Measurements from ENCODE around the gene COL4A5. TPM values are rescaled to one million over a fixed set of nuclear protein-coding genes. Genes with fewer than 3 reads are reported as not detected.

The COL4A5 gene
- total and polyA plus RNA-seq, 2 of the 8 experiments (the other 6 are each of a cell fraction or from before 2014, with no cell fraction given): 24.9 to 30.2 TPM

GRCh38 chrX:108557580-108557979 lies 117.9 kb downstream of the COL4A5 start (continued):
- no peak for TF ChIP-seq CHD7 (IDR thresholded peaks at IDR 0.05; ENCODE audit: insufficient replicate concordance, low read length)
- no peak for TF ChIP-seq CHD1 (IDR thresholded peaks at IDR 0.05; ENCODE audit: low read depth, low read length)
- no peak for TF ChIP-seq FOSL1 (IDR thresholded peaks at IDR 0.05; ENCODE audit: insufficient read depth, low read depth, low read length)
- no peak for TF ChIP-seq ZNF274 (IDR thresholded peaks at IDR 0.05; ENCODE audit: borderline replicate concordance, extremely low read depth, low read length)
- TF ChIP-seq, protein P1, sequence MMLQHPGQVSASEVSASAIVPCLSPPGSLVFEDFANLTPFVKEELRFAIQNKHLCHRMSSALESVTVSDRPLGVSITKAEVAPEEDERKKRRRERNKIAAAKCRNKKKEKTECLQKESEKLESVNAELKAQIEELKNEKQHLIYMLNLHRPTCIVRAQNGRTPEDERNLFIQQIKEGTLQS (IDR thresholded peaks at IDR 0.05; ENCODE audit: insufficient read depth, low read depth, low read length): no peak
- no peak for TF ChIP-seq CBX8 (IDR thresholded peaks at IDR 0.05; ENCODE audit: borderline replicate concordance, low read depth, low read length)
- TF ChIP-seq EGR1 (IDR thresholded peaks at IDR 0.05; ENCODE audit: borderline replicate concordance, low read depth, low read length): no peak
- TF ChIP-seq SIX5 (IDR thresholded peaks at IDR 0.05; ENCODE audit: low read depth, low read length): no peak
- no peak for TF ChIP-seq NRF1 (IDR thresholded peaks at IDR 0.05; ENCODE audit: low read depth, low read length)
- no peak for TF ChIP-seq SUZ12 (IDR thresholded peaks at IDR 0.05; ENCODE audit: low read length)
- no peak for TF ChIP-seq PHF8 (conservative IDR thresholded peaks at IDR 0.05; ENCODE audit: low read depth, low read length)

Data from H1 (cell line).